Activated CD4-positive, alpha-beta memory T cell treated with anti-CD3 and anti-CD28 coated beads, Interleukin-2, amount 10 ng/mL, durations not matched to agents 7 days and 5 days (primary cell): ENCODE measurements around the gene ZNF438. TPM values are rescaled to one million over a fixed set of nuclear protein-coding genes. Genes with fewer than 3 reads are reported as not detected.

Experiments
- CTCF ChIA-PET: fragments of 350-600 bp; sonication (Branson Sonifier 250); formaldehyde crosslinking; loops from one replicate; lab custom pipeline; 2021; ENCODE audit warnings: antibody characterized with exemption, inconsistent platforms; lab: Charles Lee
- POLR2A ChIA-PET: fragments of 350-600 bp; sonication (Branson Sonifier 250); formaldehyde crosslinking; loops from one replicate; lab custom pipeline; 2021; ENCODE audit warnings: antibody characterized with exemption; lab: Charles Lee
- DNase-seq: peaks from one replicate; pipeline ENCODE4 v3.0.0-alpha.2; 2020
- H3K27ac Mint-ChIP-seq: one replicate; pipeline ENCODE4 v1.8.0; 2021; ENCODE audit warnings: mild to moderate bottlenecking, mixed read lengths
- H3K27me3 Mint-ChIP-seq: one replicate; pipeline ENCODE4 v1.8.0; 2021; ENCODE audit warnings: mixed read lengths
- H3K36me3 Mint-ChIP-seq: one replicate; pipeline ENCODE4 v1.8.0; 2021; ENCODE audit warnings: low read depth, mixed read lengths
- H3K4me1 Mint-ChIP-seq: one replicate; pipeline ENCODE4 v1.8.0; 2021; ENCODE audit warnings: mixed read lengths
- H3K4me3 Mint-ChIP-seq: one replicate; pipeline ENCODE4 v1.8.0; 2021; ENCODE audit warnings: mild to moderate bottlenecking, mixed read lengths
- H3K9me3 Mint-ChIP-seq: one replicate; pipeline ENCODE4 v1.8.0; 2021; ENCODE audit warnings: mixed read lengths
- total RNA-seq, 2 experiments: library from RNA; stranded (reverse); gene quantifications; one replicate each; pipeline ENCODE4 v1.2.3, GENCODE V29; 2021

The ZNF438 gene
- total RNA-seq, 2 experiments from 2014 or later, result 6.3 to 6.5 TPM

DNA sequence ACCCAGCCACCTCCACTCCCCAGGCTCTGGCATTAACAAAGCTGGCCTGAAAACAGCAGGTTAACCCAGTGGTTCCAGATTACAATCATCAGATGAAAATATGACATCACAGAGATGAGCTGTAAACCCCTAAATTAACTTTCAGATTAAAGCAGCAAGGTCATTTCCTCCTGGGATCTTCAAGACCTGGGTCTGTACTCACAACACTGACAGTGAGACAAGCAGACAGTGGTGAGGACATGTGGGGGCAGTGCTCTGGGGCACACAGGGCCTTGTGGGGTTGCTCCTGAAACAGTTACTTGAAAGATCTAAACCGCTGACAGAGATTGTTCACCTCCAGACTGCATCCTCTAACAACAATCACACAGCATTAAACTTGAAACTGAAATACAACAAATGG is 134.1 kb downstream of the ZNF438 start:
- no peaks in the 10 kb centered on the region for H3K27me3 Mint-ChIP-seq
- ChIA-PET POLR2A (no interaction called here), CTCF (no interaction called here)
- no peak for DNase-seq
- H3K4me1 Mint-ChIP-seq, result peaks cover 10% of the 10 kb centered on the region
- H3K36me3 Mint-ChIP-seq, result peaks cover 27% of the 10 kb centered on the region
- H3K9me3 Mint-ChIP-seq, result peaks cover 27% of the 10 kb centered on the region
- H3K27ac Mint-ChIP-seq, result no peak overlapping the region
- no peak overlapping the region for H3K4me3 Mint-ChIP-seq

GRCh38 chr10:30897048-30897447 is 134.6 kb downstream of the ZNF438 start:
- Mint-ChIP-seq H3K9me3 (peaks cover 23% of the 10 kb centered on the region), H3K27ac (no peak overlapping the region), H3K27me3 (no peaks in the 10 kb centered on the region), H3K4me3 (no peak overlapping the region), H3K4me1 (peaks cover 10% of the 10 kb centered on the region), H3K36me3 (peaks cover 23% of the 10 kb centered on the region)
- ChIA-PET CTCF (no interaction called here), POLR2A (no interaction called here)
- no peak for DNase-seq

GRCh38 chr10:30894221-30894620 is 137.4 kb downstream of the ZNF438 start:
- Mint-ChIP-seq H3K36me3 (peaks cover 15% of the 10 kb centered on the region), H3K4me1 (peaks cover 10% of the 10 kb centered on the region), H3K4me3 (no peak overlapping the region), H3K27ac (no peak overlapping the region), H3K9me3 (peaks cover 12% of the 10 kb centered on the region), H3K27me3 (no peaks in the 10 kb centered on the region)
- CTCF ChIA-PET, result no interaction called here
- POLR2A ChIA-PET, result no interaction called here
- no peak for DNase-seq

- no peak overlapping the region for H3K27ac Mint-ChIP-seq
- H3K4me1 Mint-ChIP-seq, result peaks cover 10% of the 10 kb centered on the region
- no peak for DNase-seq
- no peaks in the 10 kb centered on the region for H3K27me3 Mint-ChIP-seq
- no peak overlapping the region for H3K4me3 Mint-ChIP-seq
- H3K9me3 Mint-ChIP-seq, result peaks cover 4% of the 10 kb centered on the region
- ChIA-PET CTCF (no interaction called here), POLR2A (no interaction called here)
- peaks cover 9% of the 10 kb centered on the region for H3K36me3 Mint-ChIP-seq
Measured at GRCh38 chr10:30893208-30893607, 138.5 kb downstream of the ZNF438 start.

- ChIA-PET POLR2A (no interaction called here), CTCF (no interaction called here)
- no peaks in the 10 kb centered on the region for H3K36me3 Mint-ChIP-seq
- H3K27me3 Mint-ChIP-seq, result no peaks in the 10 kb centered on the region
- H3K4me1 Mint-ChIP-seq, result no peaks in the 10 kb centered on the region
- no peak for DNase-seq
- no peaks in the 10 kb centered on the region for H3K9me3 Mint-ChIP-seq
- H3K4me3 Mint-ChIP-seq, result no peak overlapping the region
- H3K27ac Mint-ChIP-seq, result no peak overlapping the region
Measured at GRCh38 chr10:30887839-30888238, 143.8 kb downstream of the ZNF438 start.

DNA sequence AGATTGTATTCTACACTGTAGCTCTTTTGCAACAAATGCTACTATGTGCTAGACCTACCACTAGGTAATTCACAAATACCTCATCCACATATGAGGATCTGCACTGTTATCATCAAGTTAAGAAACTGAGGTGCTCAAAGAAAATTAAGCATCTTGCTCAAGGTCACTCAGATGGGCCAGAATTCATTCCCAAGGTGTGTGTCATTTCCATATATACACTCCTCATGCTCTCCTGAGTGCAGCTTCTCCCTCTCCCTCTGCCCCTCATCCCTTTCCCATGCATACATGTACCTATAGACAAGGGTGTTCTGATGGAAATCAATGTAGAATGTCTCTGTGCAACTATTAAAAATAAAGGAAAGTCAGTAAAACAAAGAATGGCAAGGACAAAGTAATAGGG is 146.2 kb downstream of the ZNF438 start:
- CTCF ChIA-PET, result no interaction called here

GRCh38 chr10:30883751-30884150 is 147.9 kb downstream of the ZNF438 start:
- H3K4me1 Mint-ChIP-seq, result no peaks in the 10 kb centered on the region
- H3K27ac Mint-ChIP-seq, result no peak overlapping the region
- no peaks in the 10 kb centered on the region for H3K36me3 Mint-ChIP-seq
- ChIA-PET CTCF (no interaction called here), POLR2A (no interaction called here)
- no peaks in the 10 kb centered on the region for H3K27me3 Mint-ChIP-seq
- no peak for DNase-seq
- H3K9me3 Mint-ChIP-seq, result no peaks in the 10 kb centered on the region
- no peak overlapping the region for H3K4me3 Mint-ChIP-seq

More for the DNA sequence above, 146.2 kb downstream of the ZNF438 start:
- POLR2A ChIA-PET, result no interaction called here
- Mint-ChIP-seq H3K36me3 (no peaks in the 10 kb centered on the region), H3K27ac (no peak overlapping the region), H3K9me3 (no peaks in the 10 kb centered on the region), H3K27me3 (no peaks in the 10 kb centered on the region), H3K4me3 (no peak overlapping the region), H3K4me1 (no peaks in the 10 kb centered on the region)
- no peak for DNase-seq

DNA sequence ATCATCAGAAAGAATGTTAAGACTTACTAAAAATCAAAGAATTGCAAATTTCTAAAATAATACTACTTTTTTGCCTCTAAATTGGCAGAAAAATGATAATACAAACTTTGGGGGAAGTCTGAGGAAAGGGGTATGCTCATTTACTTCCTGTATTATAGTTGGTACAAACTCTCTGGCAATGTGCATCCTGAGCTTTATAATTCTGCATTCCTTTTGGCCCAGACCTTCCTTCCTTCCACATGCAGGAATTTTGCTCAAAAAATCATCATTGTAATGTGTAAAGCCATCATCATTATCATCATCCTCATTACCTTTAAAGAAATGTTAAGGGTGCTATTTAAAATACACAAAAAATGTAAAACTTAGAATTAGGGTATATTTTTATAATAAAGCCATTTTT is 148.5 kb downstream of the ZNF438 start:
- CTCF ChIA-PET, result no interaction called here
- H3K27me3 Mint-ChIP-seq, result no peaks in the 10 kb centered on the region
- DNase-seq, result no peak
- no peaks in the 10 kb centered on the region for H3K4me1 Mint-ChIP-seq
- no peak overlapping the region for H3K27ac Mint-ChIP-seq
- H3K9me3 Mint-ChIP-seq, result no peaks in the 10 kb centered on the region
- no peak overlapping the region for H3K4me3 Mint-ChIP-seq
- POLR2A ChIA-PET, result no interaction called here
- H3K36me3 Mint-ChIP-seq, result no peaks in the 10 kb centered on the region

GRCh38 chr10:30882281-30882680 is 149.4 kb downstream of the ZNF438 start:
- POLR2A ChIA-PET, result no interaction called here
- CTCF ChIA-PET, result no interaction called here
- no peak overlapping the region for H3K27ac Mint-ChIP-seq

GRCh38 chr10:30878920-30879319 is 152.7 kb downstream of the ZNF438 start:
- CTCF ChIA-PET, result no interaction called here
- Mint-ChIP-seq H3K4me1 (no peaks in the 10 kb centered on the region), H3K9me3 (no peaks in the 10 kb centered on the region)

More at GRCh38 chr10:30882281-30882680, 149.4 kb downstream of the ZNF438 start:
- Mint-ChIP-seq H3K4me3 (no peak overlapping the region), H3K4me1 (no peaks in the 10 kb centered on the region), H3K36me3 (no peaks in the 10 kb centered on the region), H3K9me3 (no peaks in the 10 kb centered on the region), H3K27me3 (no peaks in the 10 kb centered on the region)
- DNase-seq, result no peak

DNA sequence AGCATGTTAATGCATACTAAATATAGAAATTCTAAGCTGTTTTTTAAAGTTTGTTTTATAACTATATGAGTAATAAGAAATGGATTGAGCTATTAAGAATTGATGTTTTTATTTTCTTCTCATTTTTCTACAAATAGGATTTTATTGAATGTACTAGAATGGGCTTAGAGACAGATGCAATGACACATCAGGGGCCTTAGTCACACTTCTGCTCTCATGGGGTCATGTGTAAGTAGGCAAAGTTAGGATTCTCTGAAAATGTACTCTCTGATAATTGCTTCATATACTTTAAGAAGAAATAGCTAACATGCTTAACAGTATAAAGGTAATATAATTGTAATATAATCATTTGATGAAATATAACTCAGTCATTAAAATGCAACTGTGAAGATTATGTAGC is 154.6 kb downstream of the ZNF438 start:
- no peak for DNase-seq
- Mint-ChIP-seq H3K27ac (no peak overlapping the region), H3K36me3 (peaks cover 4% of the 10 kb centered on the region), H3K4me1 (no peaks in the 10 kb centered on the region), H3K9me3 (no peaks in the 10 kb centered on the region), H3K27me3 (no peaks in the 10 kb centered on the region), H3K4me3 (no peak overlapping the region)
- CTCF ChIA-PET, result no interaction called here
- POLR2A ChIA-PET, result no interaction called here

More at GRCh38 chr10:30878920-30879319, 152.7 kb downstream of the ZNF438 start:
- Mint-ChIP-seq H3K4me3 (no peak overlapping the region), H3K27me3 (no peaks in the 10 kb centered on the region), H3K27ac (no peak overlapping the region), H3K36me3 (peaks cover 4% of the 10 kb centered on the region)
- POLR2A ChIA-PET, result no interaction called here
- DNase-seq, result no peak

DNA sequence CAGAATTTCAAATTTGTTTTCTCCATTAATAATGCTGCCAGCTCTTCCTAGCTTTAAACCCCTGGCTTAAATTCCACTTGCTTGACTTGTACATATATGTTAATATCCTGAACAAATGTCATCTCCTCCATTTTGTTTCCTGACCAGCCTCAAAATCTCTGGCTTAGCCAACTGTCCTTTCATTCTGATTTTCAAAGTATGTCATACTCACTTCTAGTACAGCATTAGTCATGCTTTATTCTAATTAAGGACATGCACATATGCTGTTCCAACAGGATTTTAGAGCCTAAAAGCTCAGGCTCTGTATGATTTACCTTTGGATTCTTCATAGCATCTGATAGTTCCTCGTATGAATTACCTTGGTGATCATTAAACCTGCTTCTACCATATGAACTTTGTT is 158.3 kb downstream of the ZNF438 start:
- ChIA-PET POLR2A (no interaction called here), CTCF (no interaction called here)
- Mint-ChIP-seq H3K4me3 (no peak overlapping the region), H3K27ac (no peak overlapping the region), H3K36me3 (peaks cover 4% of the 10 kb centered on the region), H3K27me3 (no peaks in the 10 kb centered on the region), H3K9me3 (no peaks in the 10 kb centered on the region), H3K4me1 (no peaks in the 10 kb centered on the region)
- DNase-seq, result no peak

DNA sequence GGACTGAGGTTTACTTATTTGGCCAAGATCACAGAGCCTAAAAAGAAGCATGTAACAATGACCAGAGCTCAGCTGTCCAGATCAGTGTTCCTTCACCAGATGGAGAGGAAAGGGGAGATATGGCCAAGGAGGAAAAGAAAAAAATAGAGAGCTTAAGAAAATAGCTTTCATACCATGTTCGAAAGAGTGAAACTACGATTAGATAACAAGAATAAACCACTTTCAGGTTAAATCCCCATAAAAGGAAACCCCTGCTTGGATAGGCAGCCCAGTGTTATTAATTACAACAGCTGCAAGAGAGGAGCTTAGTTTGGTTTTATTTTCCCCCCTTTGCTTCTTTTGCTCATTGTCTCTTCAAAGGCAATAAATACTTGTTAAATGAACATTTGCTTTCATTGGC is 160.8 kb downstream of the ZNF438 start:
- Mint-ChIP-seq H3K4me1 (no peaks in the 10 kb centered on the region), H3K27ac (no peak overlapping the region), H3K27me3 (no peaks in the 10 kb centered on the region), H3K36me3 (peaks cover 4% of the 10 kb centered on the region), H3K4me3 (no peak overlapping the region), H3K9me3 (no peaks in the 10 kb centered on the region)
- ChIA-PET CTCF (no interaction called here), POLR2A (no interaction called here)
- no peak for DNase-seq

- Mint-ChIP-seq H3K4me1 (no peaks in the 10 kb centered on the region), H3K27me3 (no peaks in the 10 kb centered on the region), H3K9me3 (no peaks in the 10 kb centered on the region), H3K36me3 (no peaks in the 10 kb centered on the region), H3K4me3 (no peak overlapping the region), H3K27ac (no peak overlapping the region)
- ChIA-PET POLR2A (no interaction called here), CTCF (no interaction called here)
- DNase-seq, result no peak
Measured at GRCh38 chr10:30869566-30869965, 162.1 kb downstream of the ZNF438 start.
